ENCODE data around the gene MFAP4.
"Not testable (repeated sequence)": the region's sequence is repeated elsewhere in the genome, so short reads cannot be mapped to it uniquely, and the experiment has no call there.

MFAP4 gene

DNA sequence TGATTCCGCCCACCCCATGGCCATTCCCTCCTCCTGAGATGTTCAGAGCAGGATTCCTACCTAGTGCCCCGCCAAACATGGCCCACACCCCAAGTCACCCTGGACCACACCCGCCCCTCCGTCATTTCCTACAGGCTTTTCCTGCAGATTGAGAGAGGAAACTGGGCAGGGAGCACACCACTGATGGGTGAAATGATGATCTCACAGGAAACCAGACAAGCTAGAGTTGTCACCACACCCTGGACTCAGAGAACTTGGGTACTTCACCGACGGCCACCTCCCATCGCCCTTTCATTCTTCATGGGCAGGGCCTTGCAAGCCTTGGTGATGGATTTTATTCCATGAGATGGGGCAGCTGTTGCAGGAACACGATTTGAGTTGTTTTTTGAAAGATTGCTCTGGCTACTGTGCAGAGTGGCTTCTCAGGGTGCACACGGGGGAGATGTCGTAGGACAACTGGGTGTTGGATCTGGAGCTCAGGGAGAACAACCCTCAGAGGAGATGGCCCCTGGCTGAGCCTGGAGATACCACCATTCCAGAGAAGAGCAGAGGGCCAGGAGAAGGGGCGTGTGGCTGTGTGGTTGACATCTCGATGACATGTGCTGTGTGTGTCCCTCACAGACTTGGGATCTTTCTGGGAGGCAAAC, 17.0 kb downstream of the MFAP4 start:
- DNase-seq: no peak

DNA sequence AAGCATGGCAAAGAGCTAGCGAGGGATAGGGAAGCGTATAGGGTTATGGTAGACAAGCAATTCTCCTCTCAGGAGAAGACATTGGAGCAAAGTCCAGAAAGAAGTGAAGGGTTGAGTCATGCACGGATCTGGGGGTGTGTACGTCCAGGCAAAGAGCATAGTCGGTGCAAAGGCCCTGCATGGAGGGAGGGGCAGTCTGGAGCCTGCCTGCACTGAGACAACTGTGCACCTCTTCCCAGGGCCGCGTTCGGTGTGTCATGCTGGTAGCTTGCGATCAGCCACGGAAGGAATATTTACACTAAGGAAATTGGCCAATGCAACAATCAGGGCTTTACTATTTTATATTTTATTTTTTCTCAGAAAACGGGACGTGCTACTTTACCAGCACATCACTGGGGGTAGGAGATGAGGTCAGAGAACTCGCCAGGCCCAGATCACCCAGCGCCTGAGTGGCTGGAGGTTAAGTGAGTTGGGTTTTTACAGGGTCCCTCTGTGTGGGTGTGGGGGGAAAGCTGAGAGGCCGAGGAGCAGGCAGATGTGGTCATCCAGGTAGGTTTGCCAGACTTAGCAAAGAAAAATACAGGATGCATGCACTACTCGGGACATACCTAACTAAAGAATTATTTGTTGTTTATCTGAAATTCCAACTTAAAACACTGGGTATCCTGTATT, 17.7 kb downstream of the MFAP4 start:
- DNase-seq: no peak

DNA sequence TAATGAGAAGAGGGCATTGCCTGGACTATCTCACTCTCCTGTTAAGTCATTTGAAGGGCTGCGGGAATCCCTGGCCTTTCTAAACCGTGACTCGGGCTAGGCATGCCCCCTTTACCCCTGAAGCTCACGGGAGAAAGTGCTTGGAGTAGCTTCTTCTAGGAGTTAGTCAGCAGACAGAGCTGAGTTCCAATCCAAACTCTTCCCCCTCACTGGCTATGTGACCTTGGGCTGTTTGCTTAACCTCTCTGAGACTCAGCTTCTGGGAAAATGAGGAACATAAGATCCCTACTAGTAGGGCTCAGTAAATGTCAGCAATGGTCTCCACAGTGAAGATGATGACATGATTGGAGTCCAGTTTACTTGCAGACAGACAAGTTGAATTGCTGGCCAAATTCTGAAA, 18.8 kb downstream of the MFAP4 start:
- DNase-seq: no peak

DNA sequence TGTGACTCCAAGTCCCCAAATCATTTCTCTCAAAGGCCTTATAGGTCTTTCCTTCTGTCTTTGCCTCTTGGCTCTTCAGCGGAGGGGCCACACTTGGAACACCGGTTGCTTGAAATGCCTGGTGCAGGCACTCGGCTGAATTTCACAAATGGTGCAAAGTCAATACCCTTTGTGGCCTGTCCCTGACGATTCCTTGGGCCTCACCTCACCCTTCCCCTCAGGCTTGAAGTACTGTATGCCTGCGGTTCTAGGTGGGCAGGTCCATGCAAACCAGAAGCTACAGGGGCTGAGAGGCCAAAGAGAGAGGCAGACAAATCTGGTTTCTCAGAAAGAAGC, 20.4 kb downstream of the MFAP4 start:
- DNase-seq: no peak

DNA sequence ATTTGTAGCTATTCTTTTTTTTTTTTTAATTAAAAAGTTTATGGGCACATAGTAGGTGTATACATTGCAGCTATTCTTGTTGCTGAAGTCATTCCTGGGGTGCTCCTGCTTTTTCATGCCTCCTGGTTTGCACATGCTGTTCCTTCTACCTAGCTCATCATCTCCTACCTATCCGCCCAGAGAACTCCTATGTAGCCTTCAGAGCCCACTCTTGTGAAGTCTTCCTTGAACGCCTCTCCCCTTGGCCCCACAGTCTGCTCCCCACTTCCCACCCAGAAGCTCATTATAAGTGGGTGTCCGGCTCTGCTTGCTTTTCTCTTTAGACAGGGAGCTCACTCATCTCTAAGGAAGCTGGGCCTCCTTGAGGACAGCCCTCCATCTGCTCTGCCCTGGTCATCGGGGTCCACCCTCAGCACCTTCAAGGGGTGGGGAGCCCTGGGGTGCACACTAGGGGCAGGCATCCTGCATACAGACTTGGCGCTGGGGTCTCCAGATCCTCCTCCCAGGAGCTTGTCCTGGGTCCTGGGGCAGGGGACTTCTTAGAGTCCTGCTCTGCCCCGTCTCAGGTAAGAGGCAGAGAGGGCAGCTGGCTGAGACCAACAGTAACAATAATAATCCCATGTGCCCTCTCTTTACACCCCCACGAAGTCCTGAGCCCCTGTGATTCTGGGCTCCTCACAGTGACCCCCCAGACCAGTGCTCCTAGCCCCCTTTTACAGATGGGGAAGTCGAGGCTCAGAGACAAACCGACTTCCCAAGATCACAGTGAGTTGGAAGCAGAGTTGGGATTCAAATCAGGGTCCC, 21.0 kb downstream of the MFAP4 start:
- DNase-seq: no peak

DNA sequence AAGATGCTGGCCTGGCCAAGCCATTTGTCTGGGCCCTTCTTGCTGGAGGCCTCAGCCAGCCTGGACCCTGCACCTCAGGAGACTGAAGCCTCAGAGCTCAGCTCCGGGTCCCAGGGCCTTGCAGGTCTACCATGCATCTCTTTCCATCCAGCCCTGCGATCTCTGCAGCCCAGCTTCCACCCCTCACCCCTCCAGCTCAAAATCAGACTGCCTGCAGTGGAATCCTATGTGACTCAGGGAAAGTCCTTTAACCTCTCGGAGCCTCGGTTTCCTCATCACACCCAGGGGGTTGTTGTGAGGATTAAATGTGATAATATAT, 21.5 kb downstream of the MFAP4 start:
- DNase-seq: no peak

DNA sequence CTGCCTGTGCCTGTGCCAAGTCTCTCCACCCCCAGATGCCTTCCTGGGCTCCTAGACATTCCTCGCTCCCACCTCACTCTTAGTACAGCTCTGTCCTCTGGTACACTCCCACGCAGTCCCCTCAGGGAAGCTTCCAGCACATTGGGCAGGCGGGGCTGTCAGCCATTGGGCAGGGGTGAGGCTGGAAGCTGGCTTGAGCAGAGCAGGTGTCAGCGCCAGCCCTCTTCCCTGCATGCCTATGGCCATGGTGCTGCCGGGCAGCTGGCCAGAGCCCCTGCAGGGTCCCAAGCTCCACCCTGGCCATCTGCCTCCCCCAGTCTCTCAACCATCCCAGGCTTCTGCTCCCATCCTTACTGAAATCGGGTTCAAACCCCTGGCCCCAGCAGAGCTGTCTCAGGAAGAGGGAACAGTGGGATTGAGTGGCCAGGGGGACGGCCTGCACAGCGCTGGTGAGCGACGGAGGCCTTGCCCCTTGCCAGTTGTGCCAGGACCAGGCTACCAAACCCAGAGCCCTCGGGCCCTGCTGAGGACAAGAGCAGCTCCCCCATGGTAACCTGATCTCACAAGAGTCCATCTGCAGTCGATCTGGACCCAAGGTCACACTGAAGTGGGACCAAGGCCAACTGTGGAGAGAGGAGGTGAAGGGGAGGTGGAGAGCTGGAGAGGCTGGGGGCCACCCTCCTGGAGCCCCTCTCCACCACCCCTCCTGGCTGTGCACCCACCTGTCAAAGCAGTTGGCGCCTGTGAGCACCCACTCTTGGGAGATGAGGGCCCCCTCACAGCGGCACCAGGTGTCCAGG, 22.1 kb downstream of the MFAP4 start:
- no peak for DNase-seq

DNA sequence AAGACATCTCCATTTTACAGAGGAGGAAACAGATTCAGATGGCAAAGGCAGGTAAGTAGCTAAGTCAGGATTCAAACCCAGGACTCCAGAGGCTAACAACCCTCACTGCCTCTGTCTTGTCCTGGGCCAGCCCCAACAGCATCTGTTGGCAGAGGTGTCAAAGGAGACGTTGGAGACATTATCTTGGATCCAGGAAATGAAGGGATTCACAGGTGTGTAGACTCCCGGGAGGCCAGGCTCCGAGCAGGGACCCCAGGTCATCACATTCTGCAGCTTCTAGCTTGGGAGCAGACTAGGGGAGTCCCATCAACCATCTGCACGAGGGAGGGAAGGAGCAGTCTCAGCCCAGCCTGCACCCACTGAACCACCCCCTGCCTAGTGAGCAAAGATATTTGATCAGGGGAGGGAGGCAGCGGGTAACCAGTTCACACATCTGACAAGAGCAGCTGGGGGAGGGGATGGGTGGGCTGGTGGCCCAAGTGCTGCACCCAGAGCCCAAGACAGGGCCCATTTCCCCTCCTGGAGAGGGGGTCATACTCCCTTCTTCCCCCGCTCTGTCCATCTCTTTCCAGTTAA, 23.4 kb downstream of the MFAP4 start:
- DNase-seq: no peak

DNA sequence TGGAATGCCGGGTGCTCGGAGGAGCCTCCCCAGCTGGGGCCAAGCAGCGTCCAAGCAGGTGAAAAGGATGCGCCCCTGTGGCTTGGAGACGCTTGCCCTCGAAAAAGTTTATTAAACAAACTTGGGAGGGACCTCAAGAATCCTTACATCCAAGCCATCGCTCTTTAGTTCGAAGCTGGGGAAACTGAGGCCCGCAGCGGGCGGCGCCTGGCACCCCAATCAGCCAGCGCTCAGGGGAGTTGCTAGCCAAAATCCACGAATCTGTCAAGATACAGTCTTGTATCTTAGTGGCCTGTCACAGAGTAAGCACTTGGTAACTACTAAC, 23.9 kb downstream of the MFAP4 start:
- no peak for DNase-seq

DNA sequence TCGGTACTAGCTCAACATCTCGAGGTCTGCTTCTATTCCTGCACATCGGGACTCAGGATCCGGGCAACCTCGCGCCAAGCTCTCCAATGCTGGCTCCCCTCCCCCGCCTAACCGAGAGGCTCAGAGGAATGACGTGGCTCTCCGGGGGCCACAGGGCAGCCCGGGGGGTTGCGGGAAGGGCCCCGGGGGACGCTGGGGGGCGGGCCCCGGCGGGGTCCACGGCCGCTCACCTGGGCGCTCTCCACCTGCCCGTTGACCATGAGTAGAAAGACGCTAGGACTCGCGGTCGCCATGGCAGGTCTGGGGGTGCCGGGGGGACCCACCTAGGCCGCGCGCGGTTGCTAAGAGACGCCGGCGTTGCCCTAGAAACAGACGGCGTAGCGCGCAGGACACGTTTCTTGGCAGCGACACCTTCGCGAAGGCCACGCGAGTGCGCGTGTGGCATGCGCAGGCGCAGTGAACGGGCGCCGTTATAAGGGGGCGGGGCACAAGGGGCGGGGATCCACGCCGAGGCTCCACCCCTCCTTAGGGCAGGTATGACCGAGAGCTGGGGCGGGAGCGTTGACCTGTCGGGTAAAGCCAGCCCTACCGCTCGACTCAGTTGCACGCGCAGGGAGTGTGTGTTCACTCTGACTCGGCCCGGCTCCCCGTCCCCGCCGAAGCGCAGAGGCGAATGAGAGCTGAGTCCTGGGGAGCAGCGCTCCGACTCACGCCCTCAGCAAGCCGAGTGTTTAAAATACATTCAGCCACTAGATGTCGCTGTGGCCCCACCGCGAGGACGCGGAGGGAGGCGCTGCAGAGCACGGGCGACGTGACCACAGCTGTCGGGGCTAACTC, 24.5 kb downstream of the MFAP4 start, which contains the start of gene B9D1:
Gene B9D1 (minus strand): TSS at position 447 of the 837 bp plus-strand sequence. CDS start 154 bp downstream, at position 293.
- peak; percentile 76 for DNase-seq

DNA sequence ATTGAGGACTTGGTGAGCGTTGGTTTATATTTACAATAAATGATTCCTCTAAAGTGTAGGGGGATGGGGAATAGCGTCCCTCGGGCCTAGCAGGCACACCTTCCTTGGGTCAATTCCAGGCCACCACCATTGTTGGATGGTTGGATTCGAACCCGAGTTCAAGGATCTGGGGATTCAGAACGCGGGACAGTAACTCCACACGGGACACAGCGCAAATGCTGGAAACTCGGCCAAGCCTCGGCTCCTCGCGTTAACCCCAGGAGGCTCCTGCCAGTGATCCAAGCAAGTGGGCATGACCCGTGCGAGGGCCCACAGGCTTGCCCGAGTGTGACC, 25.1 kb downstream of the MFAP4 start:
- no peak for DNase-seq

DNA sequence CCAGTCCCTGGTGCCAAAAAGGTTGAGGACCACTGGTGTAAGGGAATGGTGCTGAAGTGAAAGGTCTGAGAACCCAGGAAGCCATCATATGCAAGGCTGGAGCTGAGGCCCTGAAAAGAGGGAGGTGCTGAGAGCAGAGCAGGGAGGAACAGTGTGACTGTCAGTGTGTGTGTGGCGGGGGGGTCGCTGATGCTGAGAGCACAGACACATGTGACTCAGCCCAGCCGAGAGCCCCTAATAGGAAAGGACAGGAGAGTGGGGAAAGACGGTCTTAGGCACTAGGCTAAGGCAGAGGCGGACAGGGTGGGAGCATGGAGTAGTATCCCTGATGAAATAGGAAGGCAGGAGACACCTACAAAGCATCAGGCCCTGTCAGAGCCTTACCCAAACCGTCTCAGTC, 25.7 kb downstream of the MFAP4 start:
- DNase-seq: no peak

DNA sequence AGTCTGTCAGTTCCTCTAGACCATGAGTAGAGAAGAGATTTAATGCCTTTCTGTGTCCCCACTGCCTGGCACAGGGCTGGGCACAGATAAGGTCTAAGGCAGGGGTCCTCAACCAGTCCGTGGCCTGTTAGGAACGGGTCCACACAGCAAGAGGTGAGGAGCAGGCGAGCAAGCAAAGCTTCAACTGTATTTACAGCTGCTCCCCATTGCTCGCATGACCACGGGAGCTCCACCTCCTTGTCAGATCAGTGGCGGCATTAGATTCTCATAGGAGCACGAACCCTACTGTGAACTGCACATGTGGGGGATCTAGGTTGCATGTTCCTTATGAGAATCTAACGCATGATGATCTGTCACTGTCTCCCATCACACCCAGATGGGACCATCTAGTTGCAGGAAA, 26.2 kb downstream of the MFAP4 start:
- DNase-seq: no peak

DNA sequence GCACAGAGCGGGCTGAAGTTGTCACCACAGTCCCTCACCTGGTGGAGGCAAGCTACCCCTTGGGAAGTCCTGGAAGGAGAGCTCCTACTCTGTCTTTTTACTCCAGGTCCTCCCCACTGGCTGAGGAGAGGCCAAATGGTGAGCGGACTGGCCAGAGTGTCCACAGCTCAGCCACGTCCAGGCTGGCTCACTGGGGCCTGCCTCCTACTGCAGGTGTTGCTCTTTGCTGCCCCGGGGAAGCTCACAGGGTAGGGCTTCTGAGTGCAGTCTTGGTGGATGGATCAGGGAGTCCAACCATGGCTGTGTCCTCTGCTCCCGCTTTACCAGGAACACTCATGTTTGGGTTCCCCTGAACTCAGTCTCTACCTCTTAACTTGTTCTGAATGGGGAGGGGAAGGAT, 27.1 kb downstream of the MFAP4 start:
- DNase-seq: no peak

DNA sequence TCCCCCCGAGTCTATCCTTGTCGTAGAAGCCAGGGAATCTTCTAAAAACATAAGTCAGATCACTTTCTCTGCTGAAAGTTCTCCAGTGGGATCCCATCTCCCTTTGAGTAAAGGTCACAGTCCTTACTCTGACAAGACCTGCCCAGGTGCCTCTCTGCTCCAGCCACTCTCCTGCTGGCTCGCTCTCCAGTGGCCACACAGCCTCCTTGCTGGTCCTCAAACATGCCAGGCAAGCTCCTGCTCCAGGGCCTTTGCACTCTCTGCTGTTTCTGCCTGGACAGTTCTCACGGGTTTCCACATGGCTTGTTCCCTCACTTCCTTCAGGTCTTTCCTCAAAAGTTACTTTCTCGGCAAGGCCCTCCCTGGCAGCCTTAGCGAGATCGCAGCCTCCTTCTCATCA, 27.8 kb downstream of the MFAP4 start:
- DNase-seq: no peak

DNA sequence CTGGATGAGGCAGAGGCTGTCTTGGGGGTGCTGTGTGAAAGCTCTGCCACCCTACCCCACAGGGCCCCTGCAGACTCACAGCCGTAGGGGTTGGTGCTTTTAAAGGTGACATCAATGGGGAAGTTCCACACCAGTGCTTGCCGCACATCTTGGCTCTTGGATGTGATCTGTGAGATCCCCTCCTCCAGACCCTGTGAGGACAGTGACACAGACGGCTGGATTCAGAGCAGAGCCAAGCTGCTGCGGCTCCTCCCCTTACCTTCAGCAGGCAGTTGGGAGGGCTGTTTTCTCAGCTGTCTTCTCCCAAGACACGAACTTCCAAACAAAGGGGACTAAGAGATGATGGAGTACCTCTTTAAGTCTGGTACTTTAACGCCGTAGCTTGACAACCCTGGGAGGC, 29.2 kb downstream of the MFAP4 start:
- DNase-seq: no peak

DNA sequence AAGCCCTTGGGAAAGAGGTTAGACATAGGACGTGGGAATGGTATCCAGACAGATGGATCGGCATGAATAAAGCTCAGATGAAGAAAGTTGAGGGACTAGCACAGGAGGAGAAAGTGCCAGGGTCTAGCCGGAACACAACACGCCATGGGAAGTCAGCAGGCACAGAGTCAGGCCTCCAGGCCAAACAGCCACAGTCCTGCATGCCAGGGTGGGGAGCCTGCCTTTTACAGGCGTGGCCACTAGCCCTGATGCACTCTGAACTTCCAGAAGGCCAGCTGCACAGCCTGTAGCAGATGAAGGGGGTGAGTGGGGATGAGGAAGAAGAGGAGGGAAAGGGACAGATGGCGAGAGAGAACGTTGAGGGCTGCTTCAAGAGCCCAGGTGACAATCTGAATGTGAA, 29.6 kb downstream of the MFAP4 start:
- DNase-seq: no peak

DNA sequence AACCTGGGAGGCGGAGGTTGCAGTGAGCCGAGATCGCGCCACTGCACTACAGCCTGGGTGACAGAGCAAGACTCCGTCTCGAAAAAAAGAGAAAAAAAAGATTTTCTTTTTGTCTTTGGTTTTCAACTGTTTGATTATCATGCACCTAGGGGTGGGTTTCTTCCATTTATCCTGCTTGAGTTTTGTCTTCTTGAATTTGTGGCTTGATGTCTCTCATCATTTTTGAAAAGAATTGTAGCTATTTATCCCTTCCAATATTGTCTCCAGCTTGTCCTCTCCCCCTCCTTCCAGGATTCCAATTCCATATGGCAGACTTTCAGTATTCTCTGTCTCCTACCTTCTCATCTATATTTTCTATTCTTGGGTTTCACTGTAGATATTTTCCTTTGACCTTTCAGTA, 32.2 kb downstream of the MFAP4 start:
- DNase-seq: no peak

DNA sequence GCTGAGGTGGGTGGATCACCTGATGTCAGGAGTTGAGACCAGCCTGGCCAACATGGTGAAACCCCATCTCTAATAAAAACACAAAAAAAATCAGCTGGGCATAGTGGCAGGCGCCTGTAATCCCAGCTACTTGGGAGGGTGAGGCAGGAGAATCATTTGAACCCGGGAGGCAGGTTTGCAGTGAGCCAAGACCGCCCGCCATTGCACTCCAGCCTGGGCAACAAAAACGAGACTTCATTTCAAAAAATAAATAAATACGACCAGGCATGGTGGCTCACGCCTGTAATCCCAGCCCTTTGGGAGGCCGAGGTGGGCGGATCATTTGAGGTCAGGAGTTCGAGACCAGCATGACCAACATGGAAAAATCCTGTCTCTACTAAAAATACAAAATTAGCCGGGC, 33.6 kb downstream of the MFAP4 start:
- not testable (repeated sequence) for DNase-seq

DNA sequence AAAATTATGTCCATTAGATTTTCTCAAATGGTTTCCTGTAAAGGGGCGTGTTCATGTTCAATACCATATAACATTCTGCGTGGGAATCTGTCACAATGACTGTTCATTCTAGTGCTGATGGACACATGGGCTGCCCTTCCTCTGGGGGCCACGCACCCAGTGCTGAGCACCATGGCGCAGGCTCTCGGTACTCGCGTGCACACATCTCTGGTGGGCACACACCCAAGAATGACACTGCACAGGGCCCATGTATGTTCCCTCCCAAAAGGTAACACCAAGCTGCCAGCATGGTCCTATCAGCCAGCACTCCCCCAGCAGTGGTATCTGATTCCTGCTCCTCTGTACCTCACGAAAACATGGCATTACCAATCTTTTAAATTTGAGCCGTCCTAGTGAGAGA, 38.2 kb downstream of the MFAP4 start:
- DNase-seq: no peak

DNA sequence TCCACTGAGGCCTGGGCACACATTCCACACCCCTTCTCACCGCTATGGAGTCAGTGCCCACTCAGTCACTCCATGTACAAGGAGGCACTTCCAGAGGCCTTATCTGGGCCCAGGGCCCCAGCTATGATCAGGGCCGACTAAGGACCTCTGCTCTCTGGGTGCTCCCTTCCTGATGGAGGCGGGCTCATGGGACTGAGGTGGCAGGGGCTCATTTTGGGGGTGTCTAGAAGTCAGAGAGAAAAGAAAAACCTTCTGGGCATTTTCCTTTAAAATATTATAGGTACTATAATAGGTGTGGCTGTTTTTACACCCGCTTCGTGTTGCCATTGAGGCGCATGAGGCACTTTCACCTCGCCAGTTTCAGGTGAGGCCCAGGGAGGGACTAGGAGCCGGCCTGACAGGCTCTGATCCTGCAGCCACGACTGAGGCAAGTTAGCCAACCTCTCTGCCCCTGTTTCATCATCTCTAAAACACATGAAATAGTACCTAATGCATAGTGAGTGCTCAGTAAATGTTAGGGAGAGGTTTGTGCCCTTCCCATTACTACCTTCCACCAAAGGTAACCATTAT, 38.8 kb downstream of the MFAP4 start:
- no peak for DNase-seq
